HG03039 (cell line): ENCODE results near the gene TIMP3.

Source experiments
- ATAC-seq: cut with Tn5 transposase; IDR thresholded peaks from one replicate; pipeline ENCODE4 v1.9.1; 2021; ENCODE audit warnings: mild to moderate bottlenecking, moderate library complexity; ENCODE audit not compliant: unreplicated experiment

The TIMP3 gene

DNA sequence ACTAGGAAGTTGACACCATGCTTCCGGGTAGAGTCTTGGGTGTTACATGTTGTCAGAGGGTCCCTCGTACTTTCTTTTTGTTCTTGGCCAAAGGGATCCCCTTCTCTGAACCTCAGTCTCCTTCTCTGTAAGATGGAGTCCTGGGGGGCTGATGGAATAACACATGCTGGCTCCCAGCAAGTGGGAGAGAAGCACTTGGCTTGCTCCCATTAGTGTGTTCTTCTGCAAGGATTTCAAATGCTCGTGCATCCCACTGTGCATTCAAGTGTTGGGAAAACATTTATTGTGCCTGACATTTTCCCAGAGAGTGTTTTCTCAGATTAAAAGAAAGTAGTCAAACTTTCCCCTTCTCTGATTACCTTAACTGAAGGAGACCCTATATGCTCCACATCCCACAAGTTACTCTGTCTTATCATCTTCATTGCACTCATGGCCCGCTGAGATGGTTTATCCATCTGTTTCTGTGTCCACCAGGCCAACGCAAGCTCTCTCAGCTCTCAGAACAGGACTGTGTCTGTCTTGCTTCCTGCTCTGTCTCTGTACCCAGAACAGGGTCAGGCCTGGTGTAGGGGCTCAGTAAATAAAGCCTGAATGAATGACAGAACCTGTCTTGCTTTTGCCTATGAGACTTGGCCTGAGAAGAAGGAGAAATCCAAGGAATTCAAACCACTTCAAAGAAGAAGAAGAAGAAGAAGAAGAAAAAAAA, 16.0 kb upstream of the TIMP3 start:
- no peak for ATAC-seq

DNA sequence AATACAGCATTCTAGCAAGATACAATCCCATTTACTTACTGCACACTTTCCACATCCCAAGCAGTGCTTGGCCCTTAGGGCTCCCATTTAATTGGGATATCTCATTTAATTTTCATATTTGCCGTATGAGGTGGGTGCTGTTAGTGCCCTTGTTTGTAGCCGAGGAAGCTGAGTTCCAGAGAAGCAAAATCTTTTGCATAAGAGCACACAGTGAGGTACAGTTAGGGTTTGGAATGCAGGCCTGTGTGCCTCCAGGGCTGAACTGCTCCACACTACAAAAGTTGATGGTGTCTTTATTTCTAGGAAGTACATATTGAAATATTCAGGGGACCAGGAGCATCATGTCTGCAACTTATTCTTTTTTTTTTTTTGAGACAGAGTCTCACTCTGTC, 15.5 kb upstream of the TIMP3 start:
- ATAC-seq, result no peak

DNA sequence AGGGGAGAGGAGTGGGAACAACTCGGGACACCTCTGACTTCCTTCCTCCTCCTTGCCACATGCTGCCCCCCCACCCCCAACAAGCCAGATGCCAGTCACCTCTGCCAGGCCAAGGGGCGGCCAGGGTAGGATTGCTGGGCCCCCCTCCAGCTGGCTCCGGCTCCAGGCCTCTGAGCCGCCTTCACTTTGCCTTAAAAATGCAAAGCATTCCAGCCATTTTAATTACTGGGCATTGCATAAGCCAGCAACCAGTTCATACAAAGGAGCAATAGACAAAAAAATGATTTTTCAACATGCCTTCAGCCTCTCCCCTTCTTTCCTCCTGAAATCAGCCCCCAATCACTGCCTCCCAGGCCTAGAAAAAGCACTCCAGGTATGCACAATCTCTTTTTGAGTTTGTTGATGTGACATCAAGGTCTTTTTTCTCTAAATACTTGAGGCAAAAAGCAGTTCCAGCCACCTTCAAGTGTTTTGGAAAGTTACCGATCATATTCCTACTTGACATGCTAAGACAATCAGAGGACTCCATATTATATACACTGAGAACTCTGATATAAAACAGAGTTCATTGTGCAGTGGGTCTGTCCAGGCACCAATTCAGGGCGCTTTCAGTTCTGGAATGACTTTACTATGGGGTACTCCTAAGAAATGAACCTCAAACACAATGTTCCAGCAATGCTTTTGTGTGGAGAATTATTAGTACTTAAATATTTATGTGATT, 12.4 kb upstream of the TIMP3 start:
- no peak for ATAC-seq

DNA sequence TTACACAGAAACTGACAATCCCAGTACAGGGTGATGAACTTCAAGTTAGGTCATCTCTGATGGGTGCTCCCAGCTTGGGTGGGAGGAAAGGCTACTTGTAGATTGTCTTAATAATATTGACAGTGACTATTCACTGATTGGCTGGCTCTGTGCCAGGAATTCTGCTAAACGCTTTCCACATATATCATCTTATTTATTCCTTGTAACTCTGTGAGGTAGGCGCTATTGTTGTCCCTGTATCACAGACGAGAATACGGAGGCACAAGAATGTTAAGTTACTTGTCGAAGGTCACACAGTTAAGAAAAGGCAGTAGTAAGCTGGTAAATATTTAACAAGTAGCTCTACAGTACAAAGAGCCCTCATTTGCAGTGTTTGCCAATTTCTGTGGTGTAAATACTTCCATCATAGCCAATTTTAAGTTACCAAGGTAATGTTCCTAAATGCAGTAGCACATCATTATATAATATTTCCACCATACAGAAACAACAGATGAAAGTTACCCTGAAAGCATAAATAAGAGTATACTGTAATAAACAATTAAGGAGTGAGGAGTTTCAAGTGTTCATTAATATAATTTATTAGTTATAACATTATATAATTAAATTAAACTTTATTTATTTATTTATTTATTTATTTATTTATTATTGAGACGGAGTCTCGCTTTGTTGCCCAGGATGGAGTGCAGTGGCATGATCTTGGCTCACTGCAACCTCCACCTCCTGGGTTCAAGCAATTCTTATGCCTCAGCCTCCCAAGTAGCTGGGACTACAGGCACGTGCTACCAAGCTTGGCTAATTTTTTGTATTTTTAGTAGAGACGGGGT, 11.5 kb upstream of the TIMP3 start:
- no peak for ATAC-seq

DNA sequence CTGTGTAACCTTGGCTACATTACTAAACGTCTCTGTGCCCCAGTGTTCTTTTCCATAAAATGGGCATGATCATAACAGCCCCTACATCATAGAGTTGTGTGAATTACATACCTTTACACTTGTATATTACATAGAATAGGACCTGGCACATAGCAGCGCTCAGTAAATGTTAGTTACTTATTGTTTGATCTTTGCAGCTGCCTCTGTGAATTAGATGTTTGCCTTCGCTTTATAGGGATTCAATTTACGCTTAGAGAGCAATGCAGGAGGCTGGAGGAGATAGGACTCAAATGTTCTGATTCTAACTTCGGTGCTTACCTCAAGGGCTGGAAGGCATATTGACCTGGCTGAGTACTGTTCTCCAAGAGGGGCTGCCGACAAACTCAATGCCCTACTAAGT, 10.4 kb upstream of the TIMP3 start:
- ATAC-seq, result no peak

DNA sequence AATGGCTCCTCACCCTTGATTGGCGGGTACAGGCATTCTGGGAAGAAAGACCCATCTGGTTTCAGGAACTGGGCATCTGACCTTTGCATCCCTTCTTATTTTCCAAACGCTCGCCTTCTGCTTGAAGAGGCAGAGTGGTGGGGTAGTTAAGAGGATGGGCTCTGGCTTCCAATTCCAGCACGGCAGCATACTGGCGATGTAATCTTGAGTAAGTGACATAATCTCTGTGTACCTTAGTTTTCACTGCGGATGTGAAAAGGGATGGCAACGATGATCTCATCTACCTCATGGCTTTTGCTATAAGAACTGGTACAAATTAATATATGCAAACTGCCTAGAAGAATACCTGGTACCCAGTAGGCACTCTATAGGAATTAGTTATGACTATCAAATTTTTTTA, 10.0 kb upstream of the TIMP3 start:
- ATAC-seq, result no peak

DNA sequence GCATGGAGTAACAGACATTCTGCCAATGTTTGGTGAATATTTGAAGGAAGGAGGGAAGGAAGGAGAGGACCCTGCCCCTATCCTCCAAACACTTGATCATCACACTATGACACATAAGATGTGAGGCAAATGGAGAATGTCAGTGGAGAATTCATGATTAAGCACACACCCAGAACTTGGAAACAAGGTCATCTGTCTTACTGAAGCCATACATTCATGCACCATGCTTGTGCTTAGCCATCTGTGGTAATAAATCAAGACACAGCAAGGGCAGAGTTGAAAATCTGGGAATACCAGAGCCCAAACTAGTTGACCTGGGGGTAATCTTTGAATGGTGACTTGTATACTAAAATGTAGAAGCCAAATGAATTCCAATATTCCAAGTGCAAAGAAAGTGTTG, 7.9 kb upstream of the TIMP3 start:
- no peak for ATAC-seq

DNA sequence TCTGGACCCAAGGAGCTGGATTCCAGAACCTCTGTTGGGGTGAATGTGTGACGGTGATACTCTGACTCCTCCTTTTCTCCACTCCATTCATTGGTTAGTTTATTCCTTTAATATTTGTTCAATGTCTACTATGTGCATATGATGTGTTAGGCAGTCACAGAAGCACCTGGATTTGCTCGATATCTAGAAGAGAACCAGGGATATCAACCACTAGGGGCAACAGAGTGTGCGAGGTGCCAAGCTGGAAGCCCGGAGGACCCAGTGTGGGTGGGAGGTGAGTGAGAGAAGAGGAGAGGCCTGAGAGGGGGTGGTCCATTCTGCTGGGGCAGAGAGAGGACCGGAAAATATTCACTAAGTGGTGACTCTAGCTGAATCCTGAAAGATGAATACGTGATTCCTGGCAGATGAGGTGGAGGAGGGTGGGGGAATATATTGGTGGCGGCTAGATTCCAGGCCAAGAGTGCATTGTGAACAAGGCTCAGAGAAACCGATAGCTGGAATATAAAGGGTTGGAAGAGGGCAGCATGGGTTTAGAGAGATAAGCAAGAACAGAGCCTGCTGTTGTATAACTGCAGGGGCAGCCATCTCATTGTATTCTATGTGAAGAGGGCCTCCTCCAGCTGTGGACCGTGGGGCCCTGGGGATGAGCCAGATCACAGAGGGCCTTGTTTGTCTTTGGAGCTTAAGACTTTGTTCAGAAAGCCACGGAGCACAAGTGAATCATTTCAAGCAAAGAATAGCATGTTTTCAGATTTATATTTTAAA, 6.9 kb upstream of the TIMP3 start:
- ATAC-seq, result no peak

DNA sequence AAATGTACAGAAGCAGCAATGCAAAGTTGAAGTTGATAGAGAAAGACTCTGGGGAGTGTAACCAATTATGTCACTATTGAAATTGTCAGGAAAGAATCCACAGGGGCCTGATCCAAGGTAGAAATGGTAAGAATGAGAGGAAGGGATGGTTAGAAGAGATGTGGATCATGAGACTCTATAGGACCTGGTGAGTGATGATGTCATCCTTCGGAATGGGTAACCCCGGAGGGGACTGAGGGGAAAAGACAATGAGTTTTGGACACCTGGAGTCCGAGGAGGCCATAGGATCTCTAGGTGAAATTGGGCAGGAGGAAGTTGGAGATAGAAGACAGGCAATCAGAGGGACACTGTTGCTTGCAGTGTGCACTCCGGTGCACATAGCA, 6.3 kb upstream of the TIMP3 start:
- no peak for ATAC-seq

DNA sequence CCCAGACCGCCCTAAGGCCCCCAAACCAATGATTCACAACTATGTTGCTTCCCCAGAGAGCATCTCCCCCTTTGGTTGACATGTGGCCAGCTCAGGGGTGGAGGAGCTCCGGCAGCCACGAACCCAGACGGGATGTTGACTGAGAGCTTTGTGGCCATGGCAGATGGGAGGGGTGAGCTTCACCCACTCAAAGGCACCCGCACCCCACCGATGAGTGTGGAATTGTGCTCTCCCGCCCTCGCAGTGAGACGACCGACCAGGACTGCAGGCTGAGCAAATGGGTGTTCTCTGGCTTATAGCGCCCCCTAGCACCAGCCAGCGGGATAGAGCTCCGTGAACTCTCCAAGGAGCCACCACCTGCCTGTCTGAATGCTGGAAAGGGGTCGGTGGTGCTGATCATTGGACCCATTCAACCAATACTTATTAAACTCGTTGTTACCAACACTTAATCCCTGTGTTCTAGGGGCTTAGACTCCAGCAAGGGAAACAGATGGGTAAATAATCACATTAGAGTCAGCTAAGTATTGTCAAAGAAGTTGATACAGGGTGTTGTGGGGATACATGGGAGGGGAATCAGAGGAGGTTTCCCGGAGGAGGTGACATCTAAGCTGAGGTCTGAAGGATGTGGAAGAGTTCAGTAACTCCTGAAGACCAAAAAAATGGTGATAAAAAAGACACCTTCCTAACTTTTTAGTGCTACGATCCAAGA, 4.5 kb upstream of the TIMP3 start:
- no peak for ATAC-seq

DNA sequence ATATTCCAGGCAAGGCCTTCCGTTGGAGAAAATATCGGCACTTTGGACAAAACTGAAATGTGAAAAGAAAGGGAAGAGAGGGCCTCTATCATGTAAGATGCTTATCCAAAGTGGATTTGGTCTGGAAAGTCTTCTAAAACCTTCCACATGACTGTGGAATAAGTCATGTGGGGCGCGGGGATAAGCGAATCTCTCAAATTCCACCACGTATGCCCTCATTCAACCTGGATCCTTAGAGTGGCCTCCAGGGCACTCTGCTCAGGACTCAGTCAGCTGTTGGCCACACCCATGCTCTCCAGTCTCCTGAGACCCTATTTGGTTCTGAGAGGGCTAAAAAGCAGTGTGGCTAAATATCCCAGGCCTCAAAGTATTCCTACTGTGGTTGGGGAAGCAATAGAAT, 2.0 kb upstream of the TIMP3 start:
- ATAC-seq, result no peak

DNA sequence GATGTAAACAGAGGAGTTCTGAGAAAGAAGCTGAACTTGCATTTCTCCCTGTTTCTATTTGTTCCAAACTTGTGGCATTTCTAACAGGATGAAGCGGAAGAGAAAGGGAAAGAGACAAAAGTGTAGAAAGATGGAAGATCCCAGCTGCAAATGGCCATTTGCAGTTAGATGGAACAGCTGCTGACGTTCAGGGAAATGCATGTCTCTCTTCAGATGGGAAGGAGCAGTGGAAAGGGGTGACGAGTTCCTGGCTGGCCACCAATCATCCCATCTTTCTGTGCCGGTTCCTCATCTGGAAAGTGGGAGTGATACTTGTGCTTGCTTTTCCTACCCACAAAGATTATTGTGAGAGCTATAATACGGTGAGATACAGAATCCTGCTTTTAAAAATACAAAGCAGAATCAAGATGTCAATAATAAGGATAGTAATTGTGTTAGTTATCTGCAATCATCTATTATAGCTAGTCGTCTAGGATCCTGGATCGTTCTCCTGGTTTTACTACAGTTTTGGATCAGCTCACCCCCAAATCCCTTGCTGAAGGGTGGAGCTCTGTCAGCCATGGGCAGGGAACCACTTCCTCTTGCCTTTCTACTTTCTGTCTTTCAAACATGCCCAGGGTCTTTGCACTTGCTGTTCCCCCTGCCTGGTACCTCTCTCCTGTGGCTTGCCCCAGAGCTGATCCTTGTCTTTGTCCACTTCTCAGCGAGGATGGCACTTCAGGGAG, 1.2 kb upstream of the TIMP3 start:
- ATAC-seq, result no peak

DNA sequence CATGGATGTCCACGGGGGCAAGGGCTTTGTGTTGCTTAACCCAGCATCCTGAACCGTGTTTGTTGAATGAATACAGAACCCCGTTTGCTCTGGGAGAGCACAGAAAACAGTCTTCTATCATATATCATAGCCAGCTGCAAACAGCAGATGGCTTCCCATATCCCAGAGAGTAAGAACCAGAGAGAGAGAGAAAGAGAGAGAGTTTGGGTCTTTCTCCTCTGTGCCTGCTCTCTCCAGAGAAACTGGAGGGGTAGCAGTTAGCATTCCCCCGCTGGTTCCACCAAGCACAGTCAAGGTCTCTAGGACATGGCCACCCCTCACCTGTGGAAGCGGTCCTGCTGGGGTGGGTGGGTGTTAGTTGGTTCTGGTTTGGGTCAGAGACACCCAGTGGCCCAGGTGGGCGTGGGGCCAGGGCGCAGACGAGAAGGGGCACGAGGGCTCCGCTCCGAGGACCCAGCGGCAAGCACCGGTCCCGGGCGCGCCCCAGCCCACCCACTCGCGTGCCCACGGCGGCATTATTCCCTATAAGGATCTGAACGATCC, 440 bp upstream of the TIMP3 start:
- ATAC-seq, result no peak

DNA sequence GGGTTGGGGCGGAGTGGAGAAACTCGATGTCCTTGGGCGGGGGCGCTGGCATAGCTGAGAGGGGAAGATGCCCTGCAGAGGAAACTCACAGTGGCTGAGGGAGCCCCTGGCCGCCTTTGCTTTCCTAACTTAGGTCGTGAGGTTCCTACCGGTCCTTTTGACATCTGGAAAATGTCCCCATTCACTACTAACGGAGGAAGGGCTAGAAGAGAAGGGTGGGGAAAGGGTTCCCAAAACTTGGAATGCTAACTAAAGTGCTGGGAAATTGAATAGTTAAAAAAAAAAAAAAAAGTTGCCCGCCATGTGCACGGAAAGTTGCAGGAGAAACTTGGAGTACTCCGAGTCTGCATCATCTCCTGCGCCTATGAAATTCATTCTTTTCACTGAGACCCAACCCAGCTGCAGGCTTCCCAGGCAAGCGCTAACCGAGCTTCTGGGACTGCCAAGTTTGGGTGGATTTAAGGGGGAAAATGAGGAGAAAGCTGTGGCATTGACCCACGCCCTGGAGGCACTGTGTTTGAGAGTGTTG, 796 bp downstream of the TIMP3 start:
- ATAC-seq, result no peak

DNA sequence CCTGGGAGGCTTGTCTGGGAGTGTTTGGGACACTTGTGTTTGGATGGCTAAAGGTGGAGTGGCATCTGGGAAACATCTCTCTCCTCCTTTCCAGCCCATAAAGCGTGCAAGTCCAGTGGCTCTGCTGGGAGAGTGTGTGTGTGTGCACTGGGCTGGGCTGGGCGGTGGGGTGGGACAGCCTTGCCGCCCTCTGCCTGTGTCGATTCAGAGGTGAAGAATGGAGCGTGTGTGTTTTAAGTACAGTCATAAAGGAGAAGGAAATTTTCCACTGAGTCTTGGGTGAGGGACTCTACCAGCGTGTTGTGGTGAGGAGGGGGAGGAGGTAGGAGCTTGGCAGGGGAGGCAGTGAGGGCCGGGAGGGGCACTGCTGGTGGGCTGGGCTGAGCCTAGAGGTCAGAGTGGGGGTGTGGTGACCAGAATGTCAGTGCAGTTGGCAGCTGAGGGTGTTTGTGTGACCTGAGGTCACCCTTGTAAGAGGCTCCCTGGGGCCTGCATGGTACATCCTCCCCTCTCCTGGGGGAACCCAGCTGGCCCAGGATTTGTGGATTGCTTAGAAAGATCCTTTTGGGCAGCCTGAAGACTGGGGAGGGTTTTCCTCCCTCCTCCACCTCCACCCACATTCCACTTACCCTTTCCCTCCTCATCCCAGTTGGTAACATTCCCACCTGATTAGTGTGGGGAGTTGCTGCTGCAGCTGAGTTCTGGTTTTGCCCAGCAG, 1.7 kb downstream of the TIMP3 start:
- no peak for ATAC-seq

DNA sequence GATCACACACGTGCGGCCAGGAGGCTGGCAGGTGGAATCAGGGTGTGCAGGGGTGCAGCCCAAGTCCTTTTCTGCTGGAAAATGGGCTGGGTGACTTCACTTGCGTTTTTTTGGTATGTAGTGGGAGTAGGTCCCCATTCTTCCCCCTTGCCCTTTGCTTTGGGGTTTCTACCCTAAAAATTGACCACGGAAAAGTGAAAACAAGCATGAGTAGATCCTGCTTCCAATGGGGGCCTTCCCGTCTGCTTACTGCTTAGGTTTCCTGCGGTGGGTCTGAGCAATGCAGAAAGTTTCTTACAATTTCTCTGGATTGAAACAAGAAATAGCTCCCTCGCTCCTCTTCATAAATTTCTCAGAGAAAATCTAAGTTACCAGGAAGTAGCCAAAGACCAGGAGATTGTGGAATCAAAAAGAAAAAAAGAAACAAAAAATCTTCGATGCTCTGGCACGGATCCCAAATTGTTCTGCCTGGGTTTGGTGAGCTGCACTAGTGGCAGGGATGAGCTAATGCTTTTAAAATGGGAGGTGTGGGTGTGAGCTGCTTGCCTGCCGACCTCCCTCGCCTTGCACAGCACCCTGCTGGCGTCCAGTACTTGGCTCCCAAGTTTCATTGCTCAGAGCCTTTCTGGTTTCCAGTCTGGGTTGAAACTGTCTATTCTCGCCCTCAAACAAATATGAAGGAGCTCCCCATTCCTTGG, 2.4 kb downstream of the TIMP3 start:
- no peak for ATAC-seq

DNA sequence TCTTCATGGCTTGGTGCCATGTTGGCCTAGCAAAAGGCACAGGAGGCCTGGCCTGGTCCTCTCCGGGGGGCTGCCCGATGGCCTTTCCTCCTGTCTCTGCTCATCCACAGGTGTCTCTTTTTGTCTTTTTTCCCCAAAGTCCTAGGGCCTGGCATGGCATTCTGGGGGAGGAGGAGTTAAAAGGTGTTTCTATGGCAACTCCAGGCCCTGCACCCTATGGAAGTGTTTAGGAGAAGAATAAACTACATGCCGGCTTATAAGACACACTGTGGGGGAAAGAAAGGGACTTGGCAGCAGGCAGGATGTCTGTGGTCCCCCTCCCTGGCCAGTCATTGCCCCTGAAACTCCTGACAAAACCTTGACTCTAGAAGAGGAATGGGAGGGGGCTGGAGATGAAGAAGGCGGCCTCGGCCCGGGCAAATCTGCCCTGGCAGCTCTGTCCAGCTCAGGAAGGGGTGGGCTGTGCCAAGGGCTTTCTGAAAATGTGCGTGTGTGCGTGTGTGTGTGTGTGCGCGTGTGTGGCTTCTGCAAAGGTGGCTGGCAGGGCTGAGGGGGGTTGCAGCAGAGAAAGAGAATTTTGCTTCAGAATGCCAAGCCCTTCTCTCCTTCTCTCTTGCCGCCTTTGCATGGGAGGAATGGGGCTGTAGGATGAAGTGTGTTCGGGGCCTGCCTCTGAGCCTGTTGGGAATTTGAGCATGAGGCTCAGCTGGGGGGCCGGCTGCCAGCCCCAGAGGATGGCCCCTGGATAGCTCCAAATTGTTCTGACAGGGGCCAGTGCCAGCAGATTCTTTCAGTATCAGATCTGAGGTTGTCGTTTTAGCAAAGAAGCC, 3.2 kb downstream of the TIMP3 start:
- no peak for ATAC-seq
